HG02840 (cell line): ENCODE measurements around the gene TENT5A.
"Not testable (repeated sequence)": the region's sequence is repeated elsewhere in the genome, so short reads cannot be mapped to it uniquely, and the experiment has no call there.

Experiments
- ATAC-seq: cut with Tn5 transposase; IDR thresholded peaks from one replicate; pipeline ENCODE4 v1.9.1; 2021; ENCODE audit warnings: mild to moderate bottlenecking, moderate library complexity, moderate number of reproducible peaks; ENCODE audit not compliant: unreplicated experiment, low FRiP score

The TENT5A gene

GRCh38 chr6:81751388-81752083 is 945 bp downstream of the TENT5A start:
- no peak for ATAC-seq

GRCh38 chr6:81750681-81751387 is 1.6 kb downstream of the TENT5A start:
- no peak for ATAC-seq

GRCh38 chr6:81750200-81750599 is 2.3 kb downstream of the TENT5A start:
- ATAC-seq: no peak

- ATAC-seq: no peak
These were observed 2.8 kb downstream of the TENT5A start for GRCh38 chr6:81749707-81750106.

- no peak for ATAC-seq
These were observed 3.5 kb downstream of the TENT5A start for GRCh38 chr6:81748994-81749393.

- ATAC-seq: no peak
These were observed 5.2 kb downstream of the TENT5A start for GRCh38 chr6:81747327-81747726.

GRCh38 chr6:81744131-81744530 is 8.3 kb downstream of the TENT5A start:
- ATAC-seq: no peak

- no peak for ATAC-seq
These were observed 8.8 kb downstream of the TENT5A start for GRCh38 chr6:81743649-81744048.

- no peak for ATAC-seq
These were observed 10.8 kb downstream of the TENT5A start for GRCh38 chr6:81741689-81742088.

- not testable (repeated sequence) for ATAC-seq
These were observed 11.9 kb downstream of the TENT5A start for GRCh38 chr6:81740591-81740990.

- no peak for ATAC-seq
These were observed 13.0 kb downstream of the TENT5A start for GRCh38 chr6:81739230-81740195.

GRCh38 chr6:81736428-81736827 is 16.1 kb downstream of the TENT5A start:
- no peak for ATAC-seq

GRCh38 chr6:81735756-81736380 is 16.6 kb downstream of the TENT5A start:
- no peak for ATAC-seq

GRCh38 chr6:81734500-81735150 is 17.9 kb downstream of the TENT5A start:
- no peak for ATAC-seq

GRCh38 chr6:81734081-81734480 is 18.4 kb downstream of the TENT5A start:
- no peak for ATAC-seq

- no peak for ATAC-seq
These were observed 20.7 kb downstream of the TENT5A start for GRCh38 chr6:81731814-81732213.

GRCh38 chr6:81727876-81728517 is 24.5 kb downstream of the TENT5A start:
- ATAC-seq: no peak

GRCh38 chr6:81725127-81725526 is 27.4 kb downstream of the TENT5A start:
- no peak for ATAC-seq

- ATAC-seq: no peak
These were observed 29.8 kb downstream of the TENT5A start for GRCh38 chr6:81722506-81723223.
